NCI-H1930 (cell line): ENCODE measurements around the gene TEC.
A peak's percentile ranks its signal among the peaks of the same experiment; 100 is the strongest.

Experiments used
- DNase-seq, 2 experiments: peaks; one replicate each; lab custom pipeline; 2025; lab: John Stamatoyannopoulos, UW

TEC gene

DNA sequence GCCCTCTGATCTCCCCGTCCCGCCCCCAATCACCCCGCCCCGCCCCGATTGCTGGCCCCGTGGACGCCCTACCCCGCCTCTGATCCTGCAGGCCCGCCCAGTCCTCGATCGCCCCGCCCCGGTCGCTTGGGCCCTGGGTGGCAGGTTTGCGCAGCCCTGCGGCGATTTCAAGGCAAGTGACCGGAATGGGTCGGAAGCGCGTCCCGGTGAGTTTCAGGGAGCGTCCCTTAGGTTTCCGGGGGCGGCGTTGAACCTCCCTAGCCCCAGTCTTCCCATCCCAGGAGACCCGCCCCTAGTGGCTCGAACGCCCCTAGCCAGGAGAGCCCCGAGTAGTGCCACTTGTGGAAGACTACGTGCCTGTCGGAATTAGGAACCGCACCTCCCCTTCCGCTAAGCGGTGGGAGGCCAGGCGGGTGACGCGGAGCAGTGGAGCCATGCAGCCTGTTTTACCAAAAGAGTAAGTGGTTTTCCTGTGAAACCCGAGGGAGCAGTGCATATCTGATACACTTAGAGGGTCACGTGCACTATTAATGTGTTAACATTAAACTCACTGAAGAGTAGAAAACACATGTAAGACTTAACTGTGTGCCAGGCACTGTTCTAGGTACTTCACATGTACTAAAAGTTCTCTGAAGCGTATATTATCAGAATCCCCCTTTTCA lies 354 bp upstream of the TEC start:
- DNase-seq: peak; percentile 48 to 51

DNA sequence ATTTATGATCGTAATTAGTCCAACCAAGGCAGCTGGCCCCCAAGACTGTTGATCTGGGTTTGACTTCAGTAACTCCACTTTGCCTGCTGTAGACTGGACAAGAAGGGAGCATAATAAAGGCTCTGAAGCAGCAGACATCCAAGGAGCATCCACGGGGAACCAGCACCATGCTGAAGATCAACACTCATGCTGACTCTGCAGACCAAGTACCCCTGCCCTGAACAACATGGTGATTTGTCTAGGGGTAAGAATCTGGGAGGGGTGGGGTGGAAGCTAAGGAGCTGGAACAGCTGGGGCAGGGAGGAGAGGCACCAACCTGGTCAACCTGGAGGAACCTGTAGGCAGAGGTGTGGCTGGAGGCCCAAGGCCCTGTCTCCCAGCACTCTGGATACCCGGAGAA lies 2.1 kb downstream of the TEC start:
- DNase-seq: no peak

DNA sequence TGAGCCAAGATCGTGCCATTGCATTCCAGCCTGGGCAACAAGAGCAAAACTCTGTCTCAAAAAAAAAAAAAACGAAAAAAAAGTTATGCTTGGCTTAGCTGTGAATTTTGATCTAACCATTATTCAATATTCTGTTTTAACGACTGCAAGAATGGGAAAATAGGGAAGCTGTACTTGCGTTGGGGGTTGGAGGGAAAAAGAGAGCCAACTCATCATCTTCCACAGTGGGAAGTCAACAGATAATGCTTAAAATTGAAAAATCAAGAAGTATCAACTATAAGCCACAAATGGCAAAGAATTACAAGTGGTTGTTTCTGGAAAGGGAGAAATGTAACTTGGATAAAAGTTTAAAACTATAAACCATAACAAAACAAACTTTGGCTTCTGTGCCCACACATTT lies 2.9 kb downstream of the TEC start:
- DNase-seq: no peak

DNA sequence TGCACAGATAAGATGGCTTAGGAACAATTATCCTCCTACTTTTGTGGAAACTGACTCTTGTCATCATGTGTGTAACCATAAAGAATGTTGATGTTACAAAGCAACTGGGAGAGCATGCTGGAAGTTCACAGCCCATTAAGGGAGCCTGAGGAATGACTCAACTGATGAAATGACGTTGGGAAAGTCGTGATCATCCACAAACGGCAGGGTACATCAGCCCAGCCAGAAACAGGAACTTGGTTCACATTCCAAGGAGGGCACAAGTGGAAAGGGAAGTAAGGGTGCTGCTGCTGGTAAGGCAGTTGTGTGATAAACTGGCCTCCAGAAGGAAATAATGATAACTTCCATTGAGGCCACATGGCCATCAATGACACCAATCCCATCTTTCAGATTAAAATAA lies 6.7 kb downstream of the TEC start:
- DNase-seq: no peak

DNA sequence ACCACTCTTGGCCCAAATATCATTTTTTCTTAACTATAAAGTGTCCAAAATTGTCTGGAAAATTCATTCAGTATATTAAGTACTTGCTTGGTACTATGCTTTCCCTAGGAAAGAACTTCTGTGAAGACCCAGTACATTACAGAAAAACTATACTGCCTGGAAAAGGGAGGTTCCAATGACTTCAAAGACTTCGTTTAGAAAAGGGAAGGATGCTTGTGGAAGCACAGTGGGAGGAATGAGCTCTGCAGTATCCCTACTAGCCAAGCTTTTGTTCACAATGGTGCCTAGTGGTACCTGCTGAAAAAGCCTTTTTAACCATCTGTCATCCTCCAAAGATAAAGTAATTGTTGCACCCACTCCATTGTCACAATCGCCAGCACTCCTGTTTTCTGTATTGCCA lies 7.2 kb downstream of the TEC start:
- no peak for DNase-seq

DNA sequence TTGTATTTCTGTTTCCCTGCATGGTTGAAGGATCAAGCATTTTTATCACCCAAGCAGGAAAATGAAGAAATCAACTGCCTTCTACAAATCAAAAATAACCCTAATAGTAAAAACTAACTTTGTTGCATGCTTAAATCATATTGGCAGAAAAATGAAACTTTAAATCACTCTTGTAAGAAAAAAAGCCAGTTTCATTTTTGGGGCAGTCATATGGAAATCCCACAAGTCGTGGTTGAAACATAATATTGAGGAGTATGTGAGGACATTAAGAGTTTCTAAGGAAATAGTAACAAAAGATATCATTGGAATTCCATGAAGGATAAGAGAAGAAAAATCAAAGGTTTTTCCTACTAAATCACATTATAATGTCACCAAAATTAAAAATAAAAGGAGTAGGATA lies 8.4 kb downstream of the TEC start:
- DNase-seq: no peak

DNA sequence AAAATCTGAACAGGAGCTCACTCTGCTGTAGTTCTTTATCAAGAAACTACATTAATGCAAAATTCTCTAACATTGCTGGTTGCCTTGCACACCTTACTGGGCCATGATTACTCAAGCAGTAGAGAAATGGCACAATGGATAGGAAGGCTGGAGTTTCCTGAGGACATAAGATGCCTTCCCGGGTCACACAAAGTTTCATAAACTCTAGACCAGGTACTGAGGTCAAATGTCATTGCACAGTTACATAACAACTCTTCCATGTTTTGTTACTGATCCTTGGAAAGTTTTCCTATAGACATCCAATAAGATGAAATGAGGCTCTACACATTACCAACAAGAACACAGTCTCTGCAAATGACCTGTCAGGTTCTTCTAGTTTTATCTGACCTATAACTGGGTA lies 9.9 kb downstream of the TEC start:
- DNase-seq: no peak

DNA sequence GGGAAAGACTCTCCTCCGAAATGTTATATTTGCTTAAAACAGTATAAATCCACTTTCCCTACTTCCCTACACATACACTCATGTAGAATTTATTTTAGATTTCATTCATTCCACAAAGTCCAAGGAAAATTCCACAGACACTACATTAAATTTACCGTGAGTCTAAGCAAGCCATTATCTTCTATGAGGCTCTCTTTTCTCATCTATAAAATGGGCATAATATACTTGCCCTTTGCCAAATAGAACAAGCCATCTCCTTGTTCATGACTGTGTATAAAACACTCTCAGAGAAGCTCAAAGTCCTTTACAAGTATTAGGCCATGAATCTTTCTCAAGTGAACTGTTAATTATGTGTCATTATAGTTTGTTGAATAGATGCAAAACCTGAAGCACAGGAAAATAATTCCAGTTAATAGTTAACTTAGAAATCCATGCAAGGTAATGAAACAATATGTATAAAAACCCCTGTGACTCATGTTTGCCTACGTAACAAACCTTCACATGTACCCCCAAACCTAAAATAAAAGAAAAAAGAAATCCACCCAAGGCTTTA lies 10.7 kb downstream of the TEC start:
- DNase-seq: no peak

DNA sequence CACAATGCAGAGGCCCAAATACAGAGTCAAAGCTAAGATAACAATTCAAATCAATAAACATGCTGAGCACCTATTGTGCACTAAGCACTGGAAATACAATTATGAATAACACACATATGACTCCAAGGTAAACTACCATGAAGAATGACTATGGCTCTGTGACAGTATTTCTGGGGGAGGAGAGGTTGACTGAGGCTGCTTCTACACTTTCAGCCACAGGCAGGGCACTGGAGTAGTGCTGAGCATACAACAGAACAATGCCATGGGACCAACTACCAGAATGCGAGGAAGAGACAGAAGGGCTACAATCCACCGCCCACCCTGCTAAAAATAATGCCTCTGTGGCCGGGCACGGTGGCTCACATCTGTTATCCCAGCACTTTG lies 13.7 kb downstream of the TEC start:
- DNase-seq: no peak

DNA sequence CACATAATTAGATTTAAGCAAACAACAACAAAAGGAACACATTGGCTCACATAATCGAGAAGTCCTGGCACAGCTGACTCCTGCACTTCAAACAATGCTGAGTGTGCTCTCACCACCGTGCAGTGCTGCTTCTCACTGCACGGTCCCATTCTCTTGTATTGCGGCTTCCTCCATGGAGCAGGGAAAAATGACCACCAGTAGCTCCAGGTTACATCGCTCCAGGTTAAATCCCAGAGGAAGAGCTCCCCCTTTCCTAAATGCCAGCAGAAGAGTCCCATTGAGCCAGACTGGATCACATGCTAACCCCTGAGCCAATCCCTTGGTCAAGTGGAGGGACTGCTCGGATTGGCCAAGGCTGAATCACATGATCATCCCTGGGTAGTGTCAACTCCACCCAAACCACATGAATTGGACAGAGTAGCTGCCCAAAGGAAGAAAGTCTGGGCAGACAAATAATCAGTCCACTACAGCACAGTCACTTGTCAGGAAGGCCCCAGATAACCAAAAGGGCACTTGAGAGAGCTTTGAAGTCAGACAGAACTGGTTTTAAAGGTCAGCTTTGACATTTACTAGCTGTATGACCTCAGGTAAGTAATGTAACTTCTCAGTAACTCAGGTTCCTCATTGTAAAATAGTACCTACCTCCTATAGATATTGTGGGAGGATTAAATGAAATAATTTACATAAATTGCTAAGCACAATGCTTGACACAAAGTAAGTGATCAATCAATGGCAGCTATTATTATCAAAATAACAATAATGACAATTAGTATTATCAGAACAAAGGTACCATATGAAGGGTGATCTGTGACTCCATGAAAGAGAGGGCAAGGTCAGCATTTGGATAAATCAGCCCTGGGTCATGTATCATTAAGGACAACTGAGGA lies 14.3 kb downstream of the TEC start:
- no peak for DNase-seq

DNA sequence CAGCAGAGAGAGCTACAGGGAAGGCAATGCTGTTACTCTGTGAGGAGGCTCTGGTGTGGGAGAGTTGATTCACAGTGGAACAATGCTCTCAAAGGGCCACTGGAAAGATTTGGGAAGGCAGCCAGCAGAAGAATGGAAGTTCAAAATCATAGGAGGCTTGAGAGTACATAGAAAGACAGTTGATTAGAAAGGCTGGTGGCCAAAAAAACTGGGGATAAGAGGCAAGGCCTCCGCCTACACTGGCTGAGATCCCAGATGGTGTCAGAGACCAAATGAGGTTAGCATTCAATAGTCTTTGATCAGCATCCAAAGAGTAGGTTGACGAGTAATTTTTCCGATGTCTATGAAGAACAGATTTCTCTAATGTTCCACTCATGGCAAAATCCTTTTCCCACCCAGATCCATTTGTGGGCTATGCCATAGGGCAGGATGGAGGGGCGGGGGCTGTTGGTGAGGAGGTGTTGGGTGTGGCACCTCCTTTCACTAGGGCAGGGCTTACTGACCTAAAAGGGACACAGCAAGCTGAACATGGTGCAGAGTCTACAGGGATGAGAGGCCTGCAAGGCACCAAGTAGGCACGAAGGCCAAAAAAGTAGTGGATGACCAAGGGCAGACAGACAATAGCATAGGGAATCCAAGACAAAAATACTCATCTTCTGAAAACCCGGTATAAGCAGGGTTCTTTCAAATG lies 15.1 kb downstream of the TEC start:
- no peak for DNase-seq

DNA sequence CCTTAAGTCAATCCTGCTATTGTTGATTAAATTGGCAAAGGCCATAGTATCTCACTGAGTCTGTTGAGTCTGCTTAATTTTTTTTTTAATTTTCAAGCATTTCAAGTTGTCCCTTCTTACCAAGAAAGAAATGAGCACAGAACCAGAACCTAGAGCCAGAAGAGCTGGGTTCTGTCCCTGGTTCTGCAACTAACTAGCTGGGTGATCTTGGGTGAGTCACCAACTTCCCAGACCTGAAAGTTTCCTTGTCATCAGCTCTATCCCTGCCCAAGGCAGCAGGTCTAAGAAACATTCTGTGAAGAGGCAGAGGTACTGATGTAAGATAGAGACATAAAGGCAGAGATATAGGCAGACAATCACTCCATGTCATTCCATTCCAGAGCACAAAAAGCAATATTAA lies 17.3 kb downstream of the TEC start:
- no peak for DNase-seq

DNA sequence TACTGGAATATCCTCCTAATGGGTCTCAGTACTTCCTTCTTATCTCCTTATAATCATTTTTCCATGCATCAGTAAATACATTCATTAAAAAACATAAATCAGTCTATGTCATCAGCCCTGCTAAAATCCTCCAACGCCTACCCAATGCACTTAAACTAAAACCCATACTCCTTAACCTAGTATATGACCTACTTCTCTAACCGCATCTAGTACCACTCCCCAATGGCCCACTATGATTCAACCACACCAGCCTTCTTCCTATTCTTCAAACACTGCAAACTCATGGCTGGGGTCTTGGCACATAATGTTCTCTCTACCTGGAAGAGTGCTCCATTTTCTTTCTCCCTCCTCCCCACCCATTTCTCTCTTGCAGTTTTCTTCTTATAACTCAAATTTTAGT lies 18.7 kb downstream of the TEC start:
- no peak for DNase-seq

DNA sequence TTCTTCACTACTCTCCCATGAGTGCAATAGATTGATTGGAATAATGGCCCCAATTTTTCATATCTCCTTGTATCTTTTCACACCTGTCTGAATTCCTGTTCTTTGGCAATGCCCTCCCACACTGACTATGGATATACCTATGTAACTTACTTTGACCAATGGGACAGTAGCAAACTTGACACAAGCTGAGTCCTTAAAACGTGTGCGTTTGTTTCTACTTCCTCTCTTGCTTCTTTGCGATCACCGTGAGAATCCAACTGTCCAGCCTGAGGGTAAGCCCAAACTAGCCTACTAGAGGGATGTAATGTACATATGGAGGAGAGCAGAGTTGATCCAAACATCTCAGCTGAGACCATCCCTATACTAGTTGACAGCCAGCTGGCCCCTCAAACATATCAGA lies 19.3 kb downstream of the TEC start:
- DNase-seq: no peak

DNA sequence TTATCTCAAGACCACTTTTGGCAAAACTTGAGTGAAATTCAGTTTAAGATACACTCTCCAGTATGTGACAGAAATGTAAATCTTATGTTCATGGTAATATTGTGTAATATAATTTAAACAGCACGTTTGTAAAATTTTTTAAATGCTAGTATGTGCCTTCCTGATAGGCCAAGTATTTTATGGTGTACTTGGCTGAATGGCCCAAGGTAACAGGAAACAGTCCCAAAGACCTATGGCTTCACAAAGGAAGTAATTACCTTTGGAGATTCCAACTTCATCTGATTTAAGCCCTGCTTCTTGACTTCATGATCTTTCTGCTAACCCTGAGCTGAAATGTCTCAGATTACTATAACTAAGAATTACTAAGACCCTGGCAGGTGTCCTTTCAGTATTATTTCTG lies 20.3 kb downstream of the TEC start:
- no peak for DNase-seq

DNA sequence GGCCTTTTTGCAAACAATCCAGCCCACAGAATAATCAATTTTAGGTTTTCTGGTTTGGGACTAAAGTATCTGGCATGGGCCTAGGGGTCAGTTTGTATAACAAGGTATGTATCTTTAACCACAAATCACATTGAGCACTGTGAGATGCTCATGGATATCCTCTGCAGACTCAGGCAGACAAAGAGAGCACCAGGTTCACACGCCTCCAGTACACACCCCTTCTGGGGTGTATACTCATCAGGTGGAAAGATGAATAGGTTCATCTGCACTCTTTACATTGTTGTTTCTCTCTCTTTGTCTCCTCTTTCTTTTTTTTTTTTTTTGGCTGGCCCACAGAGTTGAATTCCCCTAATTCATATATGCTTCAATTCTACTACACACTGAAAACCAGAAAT lies 21.1 kb downstream of the TEC start:
- DNase-seq: no peak

DNA sequence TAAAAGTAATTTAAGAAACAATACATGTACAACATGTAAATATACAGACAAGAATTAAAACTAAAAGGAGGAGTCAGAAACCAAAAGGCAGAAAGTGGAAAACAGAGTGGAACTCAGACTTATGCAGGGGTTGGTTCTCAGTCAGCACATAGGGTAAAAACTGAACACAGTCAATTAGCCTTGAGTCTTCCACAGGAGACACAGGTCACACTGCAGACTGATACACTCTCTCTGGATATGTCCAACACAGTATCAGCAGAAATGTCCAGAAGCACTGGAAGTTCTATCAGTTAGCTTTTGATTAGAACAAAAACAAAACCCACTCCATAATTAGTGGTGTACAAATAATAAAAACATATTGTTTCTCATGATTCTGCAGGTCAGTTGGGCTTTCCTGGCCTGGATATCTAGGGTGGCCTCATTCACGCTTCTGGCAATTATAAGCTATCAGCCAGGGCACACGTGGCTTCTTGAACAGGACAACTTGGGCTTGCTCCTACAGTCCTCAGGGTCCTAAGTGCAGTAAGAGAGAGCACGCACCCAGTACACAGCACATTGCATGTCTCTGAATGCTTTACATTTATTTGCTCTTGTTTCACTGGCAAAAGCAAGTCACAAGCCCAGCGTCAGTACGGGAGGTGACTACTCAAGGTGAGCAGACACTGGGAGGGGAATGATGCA lies 21.6 kb downstream of the TEC start:
- DNase-seq: no peak

DNA sequence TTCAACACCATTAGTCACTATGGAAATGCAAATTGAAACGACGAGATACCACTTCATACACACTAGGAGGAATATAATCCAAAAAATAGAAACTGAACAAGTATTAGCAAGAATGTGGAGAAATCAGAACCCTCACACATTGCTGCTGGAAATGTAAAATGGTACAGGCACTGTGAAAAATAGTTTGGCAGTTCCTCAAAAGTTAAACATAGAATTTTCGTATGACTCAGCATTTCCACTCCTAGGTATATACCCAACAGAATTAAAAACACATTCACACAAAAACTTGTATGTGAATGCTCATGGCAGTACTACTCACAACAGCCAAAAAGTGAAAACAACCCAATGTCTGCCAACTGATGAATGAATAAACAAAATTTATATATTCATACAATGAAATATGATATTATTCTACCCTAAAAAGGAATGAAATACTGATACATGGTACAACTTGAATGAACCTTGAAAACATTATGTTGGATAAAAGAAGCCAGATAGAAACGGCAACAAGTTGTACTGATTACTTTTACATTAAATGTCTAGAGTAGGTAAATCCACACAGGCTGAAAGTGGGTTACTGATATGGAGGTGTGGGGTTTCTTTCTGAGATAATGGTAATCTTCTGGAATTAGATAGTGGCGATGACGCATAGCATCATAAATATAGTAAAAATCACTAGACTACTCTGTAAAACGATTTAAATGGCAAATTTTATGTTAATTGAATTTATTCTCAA lies 22.3 kb downstream of the TEC start:
- no peak for DNase-seq

DNA sequence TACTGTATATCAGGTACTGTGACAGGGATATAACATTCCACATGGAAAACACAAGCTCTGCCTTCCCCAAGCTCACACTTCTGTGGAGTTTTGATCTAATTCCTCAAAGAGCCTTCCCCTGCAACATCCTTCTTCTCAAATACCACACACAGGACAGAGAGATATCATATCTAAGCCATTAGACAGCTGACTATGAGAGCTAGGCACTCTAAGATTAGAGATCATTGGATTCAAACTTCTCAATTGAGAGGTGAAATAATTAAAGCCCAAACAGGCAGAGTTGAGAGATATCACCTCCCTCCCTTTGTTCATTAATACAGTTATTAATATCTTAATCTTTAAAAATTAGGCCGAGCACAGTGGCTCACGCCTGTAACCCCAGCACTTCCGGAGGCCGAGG lies 25.0 kb downstream of the TEC start:
- no peak for DNase-seq

DNA sequence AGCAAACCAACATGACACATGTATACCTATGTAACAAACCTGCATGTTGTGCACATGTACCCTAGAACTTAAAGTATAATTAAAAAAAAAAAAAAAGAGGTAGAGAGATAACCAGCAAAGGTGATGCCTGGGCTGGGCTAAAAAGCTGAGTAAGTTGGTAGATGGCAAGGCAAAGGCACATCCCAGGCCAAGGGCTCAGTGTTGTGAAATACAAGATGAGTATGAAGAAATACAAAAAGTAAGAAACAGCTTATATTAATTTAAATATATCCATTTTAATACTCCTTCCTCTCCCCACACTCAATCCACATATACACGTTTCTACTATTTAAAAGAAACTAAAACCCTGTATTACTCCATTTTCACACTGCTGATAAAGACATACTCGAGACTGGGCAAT lies 25.8 kb downstream of the TEC start:
- no peak for DNase-seq

DNA sequence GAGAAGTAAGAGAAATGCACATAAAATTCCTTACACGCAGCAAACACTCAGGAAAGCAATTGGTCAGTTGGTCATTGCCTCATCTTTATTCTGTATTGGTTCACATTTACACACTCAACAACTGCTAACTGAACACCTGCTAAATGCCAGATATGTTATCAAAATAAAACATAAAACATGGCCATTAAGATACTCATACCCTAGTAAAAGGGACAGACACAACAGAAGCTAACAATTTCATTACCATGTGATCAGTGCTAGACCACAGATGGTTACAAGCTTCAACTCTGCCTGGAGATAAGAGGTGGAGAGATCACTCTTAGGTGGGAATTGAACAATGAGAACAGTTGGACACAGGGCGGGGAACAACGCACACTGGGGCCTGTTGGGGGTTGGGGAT lies 26.2 kb downstream of the TEC start:
- no peak for DNase-seq
